WI38 (cell line): ENCODE results near the gene LTB.

ENCODE experiments used
- H3K4me3 ChIP-seq: 2 replicates; pipeline ENCODE4 v1.5.1; 2011; ENCODE audit warnings: low read depth, mild to moderate bottlenecking, control low read depth, low read length
- TF ChIP-seq, protein P1 (sequence below): IDR thresholded peaks from 2 replicates; pipeline ENCODE4 v1.5.1; 2012; ENCODE audit warnings: low read depth, mild to moderate bottlenecking, control low read depth, low read length

The LTB gene

DNA sequence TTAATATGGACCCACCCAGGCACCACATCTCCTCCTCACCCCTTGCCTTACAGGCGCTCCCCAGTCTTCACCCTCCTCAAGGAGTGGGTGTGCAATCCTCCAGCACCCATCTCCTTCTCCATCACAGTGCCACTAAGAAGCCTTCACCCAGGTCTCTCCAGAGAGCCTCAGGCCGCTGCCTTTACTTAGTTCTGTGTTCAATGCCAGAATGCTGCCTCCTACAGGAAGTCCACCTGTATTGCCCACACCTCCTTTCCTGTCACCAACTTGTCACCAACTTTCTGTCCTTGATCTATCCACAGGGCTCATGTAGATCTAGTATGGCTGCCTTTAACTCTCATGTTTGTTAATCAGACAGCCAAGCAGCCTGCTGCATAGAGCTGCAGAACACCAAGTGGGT, 3.3 kb upstream of the LTB start:
- TF ChIP-seq, protein P1, sequence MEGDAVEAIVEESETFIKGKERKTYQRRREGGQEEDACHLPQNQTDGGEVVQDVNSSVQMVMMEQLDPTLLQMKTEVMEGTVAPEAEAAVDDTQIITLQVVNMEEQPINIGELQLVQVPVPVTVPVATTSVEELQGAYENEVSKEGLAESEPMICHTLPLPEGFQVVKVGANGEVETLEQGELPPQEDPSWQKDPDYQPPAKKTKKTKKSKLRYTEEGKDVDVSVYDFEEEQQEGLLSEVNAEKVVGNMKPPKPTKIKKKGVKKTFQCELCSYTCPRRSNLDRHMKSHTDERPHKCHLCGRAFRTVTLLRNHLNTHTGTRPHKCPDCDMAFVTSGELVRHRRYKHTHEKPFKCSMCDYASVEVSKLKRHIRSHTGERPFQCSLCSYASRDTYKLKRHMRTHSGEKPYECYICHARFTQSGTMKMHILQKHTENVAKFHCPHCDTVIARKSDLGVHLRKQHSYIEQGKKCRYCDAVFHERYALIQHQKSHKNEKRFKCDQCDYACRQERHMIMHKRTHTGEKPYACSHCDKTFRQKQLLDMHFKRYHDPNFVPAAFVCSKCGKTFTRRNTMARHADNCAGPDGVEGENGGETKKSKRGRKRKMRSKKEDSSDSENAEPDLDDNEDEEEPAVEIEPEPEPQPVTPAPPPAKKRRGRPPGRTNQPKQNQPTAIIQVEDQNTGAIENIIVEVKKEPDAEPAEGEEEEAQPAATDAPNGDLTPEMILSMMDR: peak; percentile 35
- no peak overlapping the region for H3K4me3 ChIP-seq

DNA sequence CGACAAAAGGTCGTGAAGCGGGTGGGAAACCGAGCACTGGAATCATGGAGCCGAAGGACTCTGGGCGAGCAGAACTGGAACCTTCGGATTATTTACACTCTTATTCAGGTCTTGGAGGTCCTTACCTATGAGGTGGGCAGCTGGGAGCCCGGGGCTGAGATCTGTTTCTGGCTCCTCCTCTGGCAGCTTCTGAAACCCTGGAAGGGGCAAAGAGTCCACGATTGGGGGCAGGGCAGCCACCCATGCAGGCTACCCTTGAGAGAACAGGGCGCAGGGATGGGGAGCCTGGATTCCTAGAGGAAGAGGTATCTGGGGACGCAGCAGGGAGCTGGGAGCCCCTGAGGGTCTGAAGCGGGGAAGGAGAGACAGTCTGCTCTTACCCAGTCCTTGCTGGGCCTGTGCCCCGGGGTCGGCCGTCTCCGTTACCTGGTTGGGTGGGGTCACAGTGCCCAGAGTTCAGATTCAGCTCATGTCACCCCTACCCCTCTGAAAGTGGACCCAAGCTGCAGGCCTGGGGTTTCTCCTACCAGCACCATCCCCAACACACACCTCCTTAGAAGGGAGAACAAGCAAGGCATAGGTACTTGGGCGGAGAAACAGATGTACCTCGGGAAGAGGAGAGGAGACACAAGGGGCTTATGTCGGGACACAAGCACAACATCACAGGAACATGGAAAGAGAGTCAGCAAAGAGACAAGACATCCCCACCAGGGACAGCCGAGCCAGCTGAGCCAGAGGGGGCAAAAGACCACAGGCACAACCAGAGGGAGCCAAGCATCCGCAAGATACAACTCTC, 592 bp downstream of the LTB start:
- TF ChIP-seq, protein P1: no peak
- H3K4me3 ChIP-seq: peak overlapping the region; percentile 79

DNA sequence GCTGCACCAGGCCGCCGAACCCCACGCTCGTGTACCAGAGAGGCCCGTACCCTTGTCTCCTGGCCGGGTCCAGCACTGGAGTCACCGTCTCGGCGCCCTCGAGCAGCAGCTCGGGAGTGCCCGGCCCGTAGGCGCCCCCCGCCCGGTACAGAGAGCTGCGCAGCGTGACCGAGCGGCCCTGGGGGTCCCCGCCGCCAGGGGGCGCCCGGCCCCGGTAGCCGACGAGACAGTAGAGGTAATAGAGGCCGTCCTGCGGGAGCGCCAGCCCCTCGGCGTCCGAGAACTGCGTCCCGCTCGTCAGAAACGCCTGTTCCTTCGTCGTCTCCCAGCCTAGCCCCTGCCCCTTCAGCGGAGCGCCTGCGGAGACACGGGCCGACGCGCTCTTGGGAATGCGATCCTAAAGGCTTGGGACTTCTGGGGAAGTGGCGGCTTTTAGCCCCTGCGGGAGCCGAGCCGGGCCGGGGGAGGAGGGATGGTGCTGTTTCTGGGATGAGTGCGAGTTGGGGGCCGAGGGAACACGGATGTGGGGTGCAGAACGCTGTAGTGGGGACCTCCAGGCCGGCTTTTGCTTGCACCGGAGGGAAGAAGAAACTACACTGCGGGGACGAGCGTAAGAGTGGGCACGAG, 1.3 kb downstream of the LTB start:
- TF ChIP-seq, protein P1: peak; percentile 94
- peak overlapping the region; percentile 79 for H3K4me3 ChIP-seq

DNA sequence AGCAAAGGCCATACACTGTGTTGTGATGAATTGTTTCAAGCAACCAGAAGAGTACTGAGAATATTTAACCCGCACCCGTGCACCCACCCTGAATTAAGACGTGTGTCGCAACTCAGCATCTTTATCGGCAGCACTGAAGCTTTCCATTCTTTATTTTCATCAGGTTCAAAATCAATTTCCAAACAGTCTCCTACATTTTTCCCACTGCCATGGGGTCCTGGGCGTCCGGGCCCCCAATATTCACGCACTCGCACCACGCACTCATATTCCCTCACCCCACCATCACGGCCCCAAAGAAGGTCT, 1.8 kb downstream of the LTB start:
- TF ChIP-seq, protein P1: no peak
- peak overlapping the region; percentile 79 for H3K4me3 ChIP-seq

DNA sequence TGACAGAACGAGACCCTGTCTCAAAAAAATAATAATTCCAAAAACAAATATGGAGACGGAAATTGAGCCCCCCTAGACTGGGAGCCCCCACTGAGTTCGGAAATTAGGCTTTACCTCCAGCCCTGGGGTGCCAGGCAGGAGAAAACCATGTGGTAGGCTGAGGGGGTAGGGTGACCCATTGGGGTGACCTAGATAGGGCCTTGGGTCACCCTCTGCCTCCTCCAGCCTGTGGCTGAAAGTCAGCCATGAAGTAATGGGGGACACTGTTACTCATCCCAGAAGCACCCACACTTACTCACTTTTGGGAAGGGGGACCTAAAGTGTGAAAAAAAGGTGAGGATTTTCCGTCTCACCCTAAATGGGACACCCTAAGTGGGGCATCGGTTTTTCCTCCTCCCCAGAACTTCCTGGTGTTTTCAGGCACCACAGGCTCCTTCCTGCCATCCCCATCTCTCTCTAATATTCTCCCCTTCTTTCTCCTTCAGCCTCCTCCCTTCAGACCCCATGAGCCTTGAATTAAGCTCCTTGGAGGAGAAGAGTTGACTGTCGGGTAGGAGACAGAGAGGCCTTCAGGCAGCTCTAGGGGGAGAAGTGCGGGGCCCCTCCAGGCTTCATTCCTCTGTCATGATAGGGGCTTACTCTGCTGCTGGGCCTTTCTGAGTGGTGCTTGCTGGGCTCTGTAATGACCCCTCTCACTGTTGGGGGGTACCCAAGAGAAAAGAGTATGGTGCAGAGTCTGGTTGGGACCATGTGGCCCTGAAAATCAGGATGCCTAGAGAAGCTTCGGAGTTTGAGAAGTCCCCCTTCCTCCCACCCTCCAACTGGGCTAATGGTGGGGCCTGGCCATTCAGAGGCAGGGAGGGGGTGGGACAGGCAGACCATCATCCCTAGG, 2.4 kb downstream of the LTB start:
- H3K4me3 ChIP-seq: no peak overlapping the region
- TF ChIP-seq, protein P1: no peak

DNA sequence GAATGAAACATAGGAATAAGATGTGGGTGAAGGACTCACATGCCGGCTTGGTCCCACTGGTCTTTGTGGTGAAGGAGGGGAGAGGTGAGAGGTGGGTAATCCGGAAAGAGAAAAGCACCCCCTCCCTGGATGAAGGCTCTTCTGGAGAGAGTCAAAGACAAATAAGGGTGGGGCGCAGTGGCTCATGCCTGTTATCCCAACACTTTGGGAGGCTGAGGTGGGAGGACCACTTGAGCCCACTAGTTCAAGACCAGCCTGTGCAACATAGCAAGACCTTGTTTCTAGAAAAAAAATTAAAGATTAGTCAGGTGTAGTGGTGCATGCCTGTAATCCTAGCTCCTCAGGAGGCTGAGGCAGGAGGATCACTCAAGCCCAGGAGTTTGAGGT, 3.1 kb downstream of the LTB start:
- TF ChIP-seq, protein P1: no peak
- H3K4me3 ChIP-seq: no peak overlapping the region
